ENCODE data around the gene GDF7.
A peak's percentile ranks its signal among the peaks of the same experiment; 100 is the strongest.

The GDF7 gene

DNA sequence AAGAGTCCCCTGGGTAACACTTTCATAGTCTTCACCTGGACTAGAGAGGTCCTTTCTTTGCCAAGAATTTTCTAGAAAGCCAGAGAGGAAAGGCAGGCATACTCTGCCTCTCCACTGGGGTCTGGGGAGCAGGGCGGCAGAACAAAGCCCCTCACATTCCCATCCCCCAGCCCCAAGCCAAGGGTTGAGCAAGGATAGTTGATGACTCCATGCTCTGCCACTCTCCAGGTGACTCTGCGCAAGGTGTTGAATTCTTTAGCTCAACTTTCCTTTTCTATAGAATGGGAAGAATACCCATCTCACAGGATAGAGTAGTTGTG lies 2.9 kb upstream of the GDF7 start:
- Histone ChIP-seq H3K4me1 (ENCODE audit: insufficient read depth, low read length) (peaks cover 26% of the 10 kb centered on the region), H3K9me3 (ENCODE audit: low read length) (peaks cover 3% of the 10 kb centered on the region), H3K4me3 (ENCODE audit: low read length) (no peak overlapping the region), H2AFZ (ENCODE audit: low read depth, low read length) (no peak overlapping the region), H3K27me3 (ENCODE audit: insufficient read depth, low read length) (peaks cover 53% of the 10 kb centered on the region), H3K36me3 (ENCODE audit: insufficient read depth, low read length) (no peaks in the 10 kb centered on the region)

DNA sequence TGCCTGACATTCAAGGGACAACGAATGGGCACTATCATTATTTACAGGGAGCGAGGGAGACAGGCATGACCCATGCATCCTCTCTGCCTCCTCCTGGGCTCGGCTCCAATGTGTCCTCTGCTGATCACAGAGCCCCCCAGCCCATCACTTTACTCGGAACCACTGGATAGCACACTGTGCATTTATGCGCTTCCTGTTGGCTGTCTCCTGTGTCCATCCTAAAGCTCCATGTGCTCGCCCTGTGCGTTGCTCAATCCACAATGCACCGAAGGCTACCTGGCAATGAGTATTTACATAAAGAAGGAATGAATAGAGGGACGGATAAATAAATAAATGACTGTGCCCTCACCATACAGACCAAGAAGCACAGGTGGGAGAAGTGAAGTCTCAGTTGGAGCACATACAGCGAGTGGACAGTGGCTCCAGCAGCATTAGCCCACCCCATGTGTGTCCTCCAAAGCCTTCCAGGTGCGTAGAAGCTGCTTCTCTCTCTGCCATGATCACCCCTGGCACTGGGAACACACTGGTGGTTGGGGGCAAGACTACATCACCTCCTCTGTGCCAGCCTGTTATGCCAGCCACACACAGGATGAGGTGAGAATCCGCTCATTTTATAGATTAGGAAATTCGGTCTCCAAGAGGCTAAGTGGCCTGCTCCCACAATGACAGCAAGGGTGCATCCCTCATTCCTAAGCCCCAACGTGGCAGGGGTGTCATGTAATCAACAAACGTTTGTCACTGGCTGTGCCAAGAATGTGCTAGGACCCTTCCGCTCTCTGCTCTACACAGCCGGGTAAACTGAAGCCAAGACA lies 2.3 kb upstream of the GDF7 start:
- Histone ChIP-seq H3K4me1 (ENCODE audit: insufficient read depth, low read length) (peaks cover 26% of the 10 kb centered on the region), H3K36me3 (ENCODE audit: insufficient read depth, low read length) (no peaks in the 10 kb centered on the region), H3K4me3 (ENCODE audit: low read length) (no peak overlapping the region), H3K9me3 (ENCODE audit: low read length) (peaks cover 3% of the 10 kb centered on the region), H2AFZ (ENCODE audit: low read depth, low read length) (no peak overlapping the region), H3K27me3 (ENCODE audit: insufficient read depth, low read length) (peaks cover 53% of the 10 kb centered on the region)

DNA sequence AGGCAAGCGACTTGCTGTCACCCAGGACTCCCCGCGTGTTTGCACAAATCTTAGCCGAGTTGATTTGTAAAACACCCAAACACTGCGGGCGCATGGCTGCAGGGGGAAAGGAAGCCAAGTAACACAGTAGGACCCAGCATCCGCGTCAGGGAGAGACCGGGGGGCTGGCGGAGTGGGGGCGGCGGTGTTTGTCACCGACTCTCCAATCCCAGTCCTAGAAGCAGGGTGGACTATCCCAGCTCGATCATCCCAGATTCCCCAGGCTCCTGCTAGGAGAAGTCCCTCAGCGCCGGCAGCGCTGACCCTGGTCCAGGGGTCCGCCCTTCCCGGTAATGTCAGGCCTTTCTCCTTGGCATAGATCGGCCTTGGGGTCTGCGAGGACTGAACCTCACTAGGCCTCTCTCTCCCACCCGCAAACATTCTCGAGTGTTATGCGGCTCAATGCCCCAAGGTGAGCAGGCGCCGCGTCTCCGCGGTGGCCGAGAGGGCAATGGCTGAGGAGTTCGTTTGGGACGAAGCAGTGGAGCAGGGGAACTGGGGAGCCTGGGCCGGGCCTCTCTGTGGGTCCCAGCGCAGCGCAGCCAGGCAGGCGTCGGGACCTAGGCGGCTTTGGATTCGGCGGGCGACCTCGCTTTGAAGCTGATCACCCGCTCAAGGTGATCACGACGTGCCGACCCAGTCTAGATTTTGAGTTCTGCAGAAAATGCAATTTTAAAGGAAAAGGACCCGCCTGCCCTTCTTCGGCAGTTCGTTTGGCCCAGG lies 1.5 kb upstream of the GDF7 start:
- Histone ChIP-seq H3K4me3 (ENCODE audit: low read length) (peak overlapping the region; percentile 35), H3K4me1 (ENCODE audit: insufficient read depth, low read length) (peaks cover 26% of the 10 kb centered on the region), H3K36me3 (ENCODE audit: insufficient read depth, low read length) (no peaks in the 10 kb centered on the region)

DNA sequence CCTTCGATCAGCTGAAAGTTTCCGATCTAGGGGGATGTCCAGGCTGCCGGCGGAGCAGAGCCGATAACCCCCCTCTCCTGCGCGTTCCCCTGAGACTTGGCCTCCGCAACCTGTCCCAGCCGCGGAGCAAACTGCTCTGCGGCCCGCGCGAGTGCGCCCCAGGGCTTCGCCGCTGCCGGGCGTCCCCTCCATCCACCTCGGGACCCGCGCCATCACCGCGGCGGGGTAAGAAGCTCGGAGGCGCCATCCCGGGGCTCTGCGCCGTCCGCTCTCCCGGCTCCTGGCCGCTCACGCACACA lies 990 bp upstream of the GDF7 start:
- peaks cover 53% of the 10 kb centered on the region for H3K27me3 ChIP-seq (ENCODE audit: insufficient read depth, low read length)
- peak overlapping the region; percentile 88 for H2AFZ ChIP-seq (ENCODE audit: low read depth, low read length)
- peak overlapping the region; percentile 35 for H3K4me3 ChIP-seq (ENCODE audit: low read length)
- peaks cover 25% of the 10 kb centered on the region for H3K4me1 ChIP-seq (ENCODE audit: insufficient read depth, low read length)
- H3K9me3 ChIP-seq (ENCODE audit: low read length) = peaks cover 3% of the 10 kb centered on the region
- peaks cover under 1% of the 10 kb centered on the region for H3K36me3 ChIP-seq (ENCODE audit: insufficient read depth, low read length)

More for the DNA sequence above, 1.5 kb upstream of the GDF7 start:
- Histone ChIP-seq H2AFZ (ENCODE audit: low read depth, low read length) (peak overlapping the region; percentile 88), H3K9me3 (ENCODE audit: low read length) (peaks cover 3% of the 10 kb centered on the region), H3K27me3 (ENCODE audit: insufficient read depth, low read length) (peaks cover 53% of the 10 kb centered on the region)

DNA sequence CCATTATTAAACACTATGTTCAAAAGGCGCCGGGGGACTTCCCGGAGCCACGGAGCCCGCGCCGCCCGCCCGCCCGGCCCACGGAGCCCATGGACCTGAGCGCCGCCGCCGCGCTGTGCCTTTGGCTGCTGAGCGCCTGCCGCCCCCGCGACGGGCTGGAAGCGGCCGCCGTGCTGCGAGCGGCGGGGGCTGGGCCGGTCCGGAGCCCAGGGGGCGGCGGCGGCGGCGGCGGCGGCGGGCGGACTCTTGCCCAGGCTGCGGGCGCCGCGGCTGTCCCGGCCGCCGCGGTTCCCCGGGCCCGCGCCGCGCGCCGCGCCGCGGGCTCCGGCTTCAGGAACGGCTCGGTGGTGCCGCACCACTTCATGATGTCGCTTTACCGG lies 197 bp downstream of the GDF7 start:
- H2AFZ ChIP-seq (ENCODE audit: low read depth, low read length) = peak overlapping the region; percentile 75
- peaks cover 3% of the 10 kb centered on the region for H3K36me3 ChIP-seq (ENCODE audit: insufficient read depth, low read length)
- H3K9me3 ChIP-seq (ENCODE audit: low read length) = peaks cover 7% of the 10 kb centered on the region
- peaks cover 49% of the 10 kb centered on the region for H3K27me3 ChIP-seq (ENCODE audit: insufficient read depth, low read length)
- H3K4me1 ChIP-seq (ENCODE audit: insufficient read depth, low read length) = peaks cover 14% of the 10 kb centered on the region
- peak overlapping the region; percentile 54 for H3K4me3 ChIP-seq (ENCODE audit: low read length)

DNA sequence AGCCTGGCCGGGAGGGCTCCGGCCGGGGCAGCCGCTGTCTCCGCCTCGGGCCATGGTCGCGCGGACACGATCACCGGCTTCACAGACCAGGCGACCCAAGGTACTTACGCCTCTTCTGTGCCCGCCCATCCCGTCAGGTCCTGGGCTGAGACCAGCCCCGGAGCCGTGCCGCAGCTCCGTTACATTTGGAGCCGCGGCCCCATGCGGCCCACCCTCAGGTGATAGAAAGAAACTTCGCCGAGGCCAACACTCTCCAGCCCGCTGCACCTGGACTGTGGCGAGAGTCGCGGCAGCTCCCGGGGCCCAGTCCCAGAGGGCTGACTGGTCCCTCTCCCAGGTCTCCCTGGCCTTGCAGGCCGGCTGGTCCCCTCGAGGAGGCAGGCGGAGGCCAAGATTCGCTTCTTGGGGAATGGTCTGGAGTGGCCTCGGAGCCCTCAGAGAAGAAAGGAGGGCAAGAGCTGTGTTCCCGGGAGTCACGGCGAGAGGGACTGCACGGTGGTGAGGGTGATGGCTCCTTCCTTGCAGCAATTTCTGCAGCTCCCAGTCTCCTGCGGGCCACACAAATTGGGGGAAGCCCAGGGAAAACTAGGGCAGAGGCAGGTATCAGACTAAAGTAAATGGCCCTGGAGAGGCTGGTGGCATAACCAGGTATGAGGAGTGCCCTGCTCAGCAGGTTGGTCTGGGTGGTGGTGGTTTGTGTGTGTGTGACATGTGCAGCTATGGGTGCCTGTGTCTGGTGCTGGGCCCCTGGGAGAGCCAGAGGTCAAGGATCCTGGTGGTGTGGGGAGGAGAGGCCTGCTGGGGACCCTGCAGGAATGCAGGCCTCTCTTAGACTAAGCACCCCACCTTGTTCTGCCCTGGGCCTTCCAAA lies 822 bp downstream of the GDF7 start:
- peaks cover 43% of the 10 kb centered on the region for H3K27me3 ChIP-seq (ENCODE audit: insufficient read depth, low read length)
- H3K4me3 ChIP-seq (ENCODE audit: low read length) = peak overlapping the region; percentile 54
- peaks cover 7% of the 10 kb centered on the region for H3K9me3 ChIP-seq (ENCODE audit: low read length)
- peaks cover 12% of the 10 kb centered on the region for H3K4me1 ChIP-seq (ENCODE audit: insufficient read depth, low read length)
- H3K36me3 ChIP-seq (ENCODE audit: insufficient read depth, low read length) = peaks cover 3% of the 10 kb centered on the region
- H2AFZ ChIP-seq (ENCODE audit: low read depth, low read length) = peak overlapping the region; percentile 75

DNA sequence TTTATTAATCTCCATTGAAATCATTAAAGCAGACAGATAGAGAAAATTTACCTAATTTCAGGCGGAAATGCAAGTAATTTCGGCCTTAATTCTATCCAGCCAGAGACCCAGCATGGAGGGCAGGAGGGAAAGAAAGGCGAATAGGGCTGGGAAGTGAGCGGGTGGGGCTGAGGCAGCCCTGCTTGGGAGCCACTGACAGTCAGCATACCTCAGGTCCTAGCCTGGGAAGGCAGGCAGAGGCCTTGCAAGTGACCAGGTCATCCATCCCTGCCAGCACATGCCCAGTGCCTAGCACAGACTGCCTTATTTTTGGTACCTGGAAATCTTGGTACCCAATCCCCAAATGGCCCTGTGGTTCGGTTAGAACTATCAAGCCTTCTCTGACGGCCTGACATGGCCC lies 1.5 kb downstream of the GDF7 start:
- no peak overlapping the region for H2AFZ ChIP-seq (ENCODE audit: low read depth, low read length)
- peak overlapping the region; percentile 54 for H3K4me3 ChIP-seq (ENCODE audit: low read length)
- peaks cover 7% of the 10 kb centered on the region for H3K9me3 ChIP-seq (ENCODE audit: low read length)
- peaks cover 3% of the 10 kb centered on the region for H3K36me3 ChIP-seq (ENCODE audit: insufficient read depth, low read length)
- peaks cover 37% of the 10 kb centered on the region for H3K27me3 ChIP-seq (ENCODE audit: insufficient read depth, low read length)
- peaks cover 12% of the 10 kb centered on the region for H3K4me1 ChIP-seq (ENCODE audit: insufficient read depth, low read length)

DNA sequence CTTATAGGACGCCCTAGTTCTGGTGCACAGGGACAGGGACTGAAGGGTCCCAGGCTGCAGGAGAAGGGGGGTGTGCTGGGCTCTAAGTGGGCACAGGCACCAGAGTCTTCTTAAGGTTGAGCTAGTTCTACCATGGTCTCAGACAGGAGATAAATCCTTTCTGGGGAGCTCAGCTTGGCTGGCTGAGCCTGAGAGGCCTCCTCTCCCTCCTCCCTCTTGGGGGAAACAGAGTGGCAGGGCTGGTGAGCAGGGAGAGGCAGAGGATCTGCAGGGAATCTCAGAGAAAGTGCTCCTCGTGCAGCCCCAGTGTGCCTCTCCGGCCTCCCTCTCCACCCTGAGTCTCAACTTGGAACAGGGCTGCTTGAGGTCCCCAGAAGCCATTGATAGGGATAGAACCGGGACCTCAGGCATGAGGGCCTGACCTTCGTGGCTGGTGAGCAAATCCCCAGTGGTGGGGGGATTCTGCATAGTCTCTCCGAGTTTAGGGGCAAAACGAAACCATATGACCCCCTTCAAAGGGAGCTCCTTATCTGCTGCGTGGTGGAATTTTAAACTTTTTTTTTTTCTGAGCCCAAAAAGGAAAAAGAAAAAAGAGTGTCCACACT lies 2.0 kb downstream of the GDF7 start:
- peaks cover 7% of the 10 kb centered on the region for H3K9me3 ChIP-seq (ENCODE audit: low read length)
- H3K4me3 ChIP-seq (ENCODE audit: low read length) = no peak overlapping the region
- H3K27me3 ChIP-seq (ENCODE audit: insufficient read depth, low read length) = peaks cover 32% of the 10 kb centered on the region
- H3K36me3 ChIP-seq (ENCODE audit: insufficient read depth, low read length) = peaks cover 3% of the 10 kb centered on the region
- H2AFZ ChIP-seq (ENCODE audit: low read depth, low read length) = no peak overlapping the region
- peaks cover 12% of the 10 kb centered on the region for H3K4me1 ChIP-seq (ENCODE audit: insufficient read depth, low read length)

DNA sequence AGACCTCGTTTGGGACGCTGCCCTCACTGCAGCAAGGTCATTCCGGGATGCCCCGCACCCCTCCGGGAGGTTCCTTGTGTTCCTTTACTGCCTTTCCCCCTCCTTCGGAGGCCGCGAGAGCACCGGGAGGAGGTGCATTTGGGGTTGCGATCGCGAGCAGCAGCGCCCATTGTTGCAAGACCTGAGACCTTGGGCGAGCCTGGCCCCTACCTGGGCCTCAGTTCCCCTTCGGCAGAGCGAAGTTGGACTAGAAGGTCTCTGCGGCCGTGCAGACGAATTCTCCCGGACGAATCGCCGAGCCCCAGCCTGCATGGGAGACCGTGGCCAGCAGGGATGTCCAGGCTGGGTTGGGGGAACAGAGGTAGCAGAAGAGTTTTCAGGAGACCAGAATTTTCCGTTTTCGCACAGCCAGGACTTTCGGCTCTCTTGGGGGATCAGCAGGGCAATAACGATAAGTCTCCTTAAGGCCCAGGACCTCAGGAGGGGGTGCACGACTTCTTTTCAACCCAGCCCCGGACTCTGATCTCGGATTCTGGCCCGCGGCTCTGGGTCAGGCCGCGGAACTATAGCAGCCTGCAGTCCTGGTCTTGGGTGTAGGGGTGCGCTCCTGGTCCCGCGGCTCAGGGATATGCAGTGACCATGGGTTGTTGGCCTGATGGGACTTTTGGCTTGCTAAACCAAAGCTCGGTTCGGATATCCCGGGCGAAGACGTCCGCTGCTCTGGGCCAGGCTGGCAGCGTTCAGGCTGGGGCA lies 2.8 kb downstream of the GDF7 start:
- H3K9me3 ChIP-seq (ENCODE audit: low read length) = peaks cover 4% of the 10 kb centered on the region
- H3K4me1 ChIP-seq (ENCODE audit: insufficient read depth, low read length) = peaks cover 12% of the 10 kb centered on the region
- peaks cover 3% of the 10 kb centered on the region for H3K36me3 ChIP-seq (ENCODE audit: insufficient read depth, low read length)
- no peak overlapping the region for H3K4me3 ChIP-seq (ENCODE audit: low read length)
- peaks cover 24% of the 10 kb centered on the region for H3K27me3 ChIP-seq (ENCODE audit: insufficient read depth, low read length)
- no peak overlapping the region for H2AFZ ChIP-seq (ENCODE audit: low read depth, low read length)

DNA sequence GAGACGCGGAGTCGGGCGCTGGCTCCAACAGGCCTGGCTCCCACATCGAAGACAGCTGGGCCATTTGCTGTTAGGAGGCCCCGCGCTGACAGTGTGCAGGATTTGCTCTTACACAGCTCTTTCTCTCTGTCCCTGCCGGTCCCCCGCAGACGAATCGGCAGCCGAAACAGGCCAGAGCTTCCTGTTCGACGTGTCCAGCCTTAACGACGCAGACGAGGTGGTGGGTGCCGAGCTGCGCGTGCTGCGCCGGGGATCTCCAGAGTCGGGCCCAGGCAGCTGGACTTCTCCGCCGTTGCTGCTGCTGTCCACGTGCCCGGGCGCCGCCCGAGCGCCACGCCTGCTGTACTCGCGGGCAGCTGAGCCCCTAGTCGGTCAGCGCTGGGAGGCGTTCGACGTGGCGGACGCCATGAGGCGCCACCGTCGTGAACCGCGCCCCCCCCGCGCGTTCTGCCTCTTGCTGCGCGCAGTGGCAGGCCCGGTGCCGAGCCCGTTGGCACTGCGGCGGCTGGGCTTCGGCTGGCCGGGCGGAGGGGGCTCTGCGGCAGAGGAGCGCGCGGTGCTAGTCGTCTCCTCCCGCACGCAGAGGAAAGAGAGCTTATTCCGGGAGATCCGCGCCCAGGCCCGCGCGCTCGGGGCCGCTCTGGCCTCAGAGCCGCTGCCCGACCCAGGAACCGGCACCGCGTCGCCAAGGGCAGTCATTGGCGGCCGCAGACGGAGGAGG lies 3.5 kb downstream of the GDF7 start:
- H3K4me1 ChIP-seq (ENCODE audit: insufficient read depth, low read length) = peaks cover 12% of the 10 kb centered on the region
- H3K27me3 ChIP-seq (ENCODE audit: insufficient read depth, low read length) = peaks cover 17% of the 10 kb centered on the region
- peaks cover 4% of the 10 kb centered on the region for H3K9me3 ChIP-seq (ENCODE audit: low read length)
- H3K4me3 ChIP-seq (ENCODE audit: low read length) = no peak overlapping the region
- H3K36me3 ChIP-seq (ENCODE audit: insufficient read depth, low read length) = peaks cover 3% of the 10 kb centered on the region
- H2AFZ ChIP-seq (ENCODE audit: low read depth, low read length) = no peak overlapping the region

DNA sequence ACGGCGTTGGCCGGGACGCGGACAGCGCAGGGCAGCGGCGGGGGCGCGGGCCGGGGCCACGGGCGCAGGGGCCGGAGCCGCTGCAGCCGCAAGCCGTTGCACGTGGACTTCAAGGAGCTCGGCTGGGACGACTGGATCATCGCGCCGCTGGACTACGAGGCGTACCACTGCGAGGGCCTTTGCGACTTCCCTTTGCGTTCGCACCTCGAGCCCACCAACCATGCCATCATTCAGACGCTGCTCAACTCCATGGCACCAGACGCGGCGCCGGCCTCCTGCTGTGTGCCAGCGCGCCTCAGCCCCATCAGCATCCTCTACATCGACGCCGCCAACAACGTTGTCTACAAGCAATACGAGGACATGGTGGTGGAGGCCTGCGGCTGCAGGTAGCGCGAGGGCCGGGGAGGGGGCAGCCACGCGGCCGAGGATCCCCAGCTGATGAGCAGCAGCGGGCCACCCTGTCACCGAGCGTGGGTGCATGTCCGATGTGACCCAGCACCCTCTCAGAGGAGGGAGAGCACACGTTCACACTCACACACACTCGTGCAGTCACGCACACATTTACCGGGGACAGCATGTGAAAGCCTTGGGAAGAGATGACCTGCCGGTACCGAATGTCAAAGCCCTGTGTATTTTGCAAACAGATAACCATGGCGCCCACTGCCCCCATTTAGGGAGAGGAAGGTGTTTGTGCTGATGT lies 4.2 kb downstream of the GDF7 start:
- peaks cover 10% of the 10 kb centered on the region for H3K27me3 ChIP-seq (ENCODE audit: insufficient read depth, low read length)
- peaks cover 3% of the 10 kb centered on the region for H3K36me3 ChIP-seq (ENCODE audit: insufficient read depth, low read length)
- no peak overlapping the region for H3K4me3 ChIP-seq (ENCODE audit: low read length)
- H3K9me3 ChIP-seq (ENCODE audit: low read length) = peaks cover 4% of the 10 kb centered on the region
- H2AFZ ChIP-seq (ENCODE audit: low read depth, low read length) = no peak overlapping the region
- H3K4me1 ChIP-seq (ENCODE audit: insufficient read depth, low read length) = peaks cover 12% of the 10 kb centered on the region

Measured in neuron (in vitro differentiated cells).